Islet of Langerhans (tissue), 1 donor: Measurements from ENCODE around the gene MARCHF4.

ENCODE experiments used
- FAIRE-seq: peaks from one replicate; lab custom pipeline; 2011; peaks lifted over from hg19 to GRCh38; lab: Jason Lieb, UNC

MARCHF4 gene

GRCh38 chr2:216371721-216372702 lies at the start of gene MARCHF4:
Gene MARCHF4 (minus strand): TSS chr2:216372483. CDS start chr2:216370260, 2,223 bp downstream.
- FAIRE-seq, result no peak

DNA sequence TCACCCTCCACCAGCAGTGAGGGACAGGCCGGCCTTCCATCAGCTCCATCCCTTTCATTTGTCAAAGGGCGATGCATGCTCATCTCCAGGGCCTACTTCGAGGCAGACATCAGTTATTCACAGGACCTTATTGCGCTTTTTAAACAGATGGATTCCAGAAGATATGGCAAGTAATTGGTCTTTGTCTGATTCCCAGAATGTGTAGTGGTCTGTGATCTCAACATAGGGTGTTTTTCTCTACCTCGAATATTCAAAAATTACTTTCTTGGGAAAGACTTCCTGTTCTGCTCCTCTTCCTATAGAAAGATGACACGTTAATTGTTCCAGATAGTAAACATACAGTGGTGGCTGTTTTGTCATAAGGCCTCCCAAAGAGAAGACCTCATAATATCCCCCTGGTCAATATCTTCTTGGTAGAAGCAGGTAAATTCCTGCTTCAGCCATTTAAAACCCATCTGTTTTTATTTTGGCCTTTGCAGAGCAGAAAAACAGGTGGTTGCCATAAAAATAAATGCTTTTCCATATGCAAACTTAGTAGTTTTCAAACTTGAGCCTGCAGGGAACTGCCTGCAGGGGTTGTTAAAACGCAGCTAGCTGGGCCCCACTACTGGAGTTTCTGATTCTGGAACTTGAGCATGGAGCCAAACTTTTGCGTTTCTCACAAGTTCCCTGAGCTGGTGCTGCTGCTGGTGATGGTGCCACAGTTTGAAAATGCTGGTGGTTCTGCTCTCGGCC lies 48.3 kb upstream of the MARCHF4 start:
- no peak for FAIRE-seq

DNA sequence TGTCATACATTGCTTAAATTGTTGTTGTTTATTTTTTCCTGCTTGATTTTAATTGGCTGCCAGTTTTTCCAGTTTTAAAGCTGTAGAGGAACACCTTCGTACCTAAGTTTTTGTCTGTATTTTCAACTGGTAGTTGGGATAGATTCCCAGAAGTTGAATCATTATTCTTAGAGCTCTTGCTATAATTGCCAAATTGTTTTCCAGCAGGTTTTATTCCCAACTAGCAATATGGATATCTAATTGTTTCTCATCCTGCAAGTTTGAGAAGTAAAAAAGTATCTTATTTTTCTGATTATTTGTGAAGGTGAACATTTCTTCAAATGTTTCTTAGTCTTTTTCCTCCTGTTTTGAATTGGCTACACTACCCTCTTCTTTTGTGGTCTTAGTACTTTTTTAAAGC lies 46.7 kb upstream of the MARCHF4 start:
- FAIRE-seq, result no peak

DNA sequence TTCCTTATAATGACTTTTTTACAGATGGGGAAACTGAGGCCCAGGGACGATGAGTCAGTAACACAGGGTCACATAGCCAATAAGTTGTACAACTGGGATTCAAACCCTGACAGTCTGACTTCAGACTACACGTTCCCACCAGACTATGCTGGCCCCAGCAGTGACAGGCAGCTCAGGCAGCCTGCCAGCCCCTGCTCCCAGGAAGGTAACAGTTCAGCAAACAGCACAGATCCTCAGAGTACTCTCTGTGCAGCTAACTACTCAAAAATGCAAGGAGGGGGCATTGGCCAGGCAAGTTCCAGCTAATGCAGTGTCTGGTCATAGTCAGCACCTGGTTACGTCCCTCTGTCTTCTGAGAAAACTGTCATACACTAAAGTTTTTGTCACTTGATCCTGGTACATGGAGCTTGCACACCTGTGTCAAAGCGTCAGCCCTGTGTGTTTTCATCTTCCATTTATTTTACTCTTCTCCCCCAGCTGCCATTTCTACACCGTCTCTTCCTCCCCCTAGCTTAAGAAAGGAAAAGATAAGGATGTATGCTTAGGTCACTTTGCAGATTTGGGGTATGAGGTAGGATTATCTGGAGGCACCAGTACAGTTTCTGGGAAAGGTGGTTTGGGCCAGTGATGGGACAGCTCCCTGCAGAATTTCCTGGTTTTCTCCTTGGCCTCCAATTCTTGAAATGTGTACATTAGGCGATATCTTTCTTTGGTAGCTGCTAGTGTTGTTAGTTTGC lies 44.5 kb upstream of the MARCHF4 start:
- FAIRE-seq, result no peak

DNA sequence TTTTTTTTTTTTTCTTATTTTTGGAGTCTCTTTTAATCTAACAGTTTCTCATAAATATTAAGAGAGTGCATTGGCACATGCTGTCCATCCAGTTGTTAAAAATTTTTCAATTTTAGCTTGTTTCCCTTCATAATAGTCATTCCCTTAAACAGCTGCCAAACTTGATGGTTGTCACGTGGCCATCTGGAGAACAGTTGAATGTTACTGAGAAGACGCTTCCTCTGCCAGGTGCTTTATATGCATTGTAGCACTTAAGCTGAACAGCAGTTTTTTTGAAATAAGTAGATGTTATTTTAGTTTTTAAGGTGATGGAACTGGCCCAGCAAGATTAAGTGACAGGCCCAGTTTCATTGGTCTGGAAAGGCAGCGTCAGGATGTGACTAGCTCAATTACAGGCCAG lies 43.3 kb upstream of the MARCHF4 start:
- no peak for FAIRE-seq

DNA sequence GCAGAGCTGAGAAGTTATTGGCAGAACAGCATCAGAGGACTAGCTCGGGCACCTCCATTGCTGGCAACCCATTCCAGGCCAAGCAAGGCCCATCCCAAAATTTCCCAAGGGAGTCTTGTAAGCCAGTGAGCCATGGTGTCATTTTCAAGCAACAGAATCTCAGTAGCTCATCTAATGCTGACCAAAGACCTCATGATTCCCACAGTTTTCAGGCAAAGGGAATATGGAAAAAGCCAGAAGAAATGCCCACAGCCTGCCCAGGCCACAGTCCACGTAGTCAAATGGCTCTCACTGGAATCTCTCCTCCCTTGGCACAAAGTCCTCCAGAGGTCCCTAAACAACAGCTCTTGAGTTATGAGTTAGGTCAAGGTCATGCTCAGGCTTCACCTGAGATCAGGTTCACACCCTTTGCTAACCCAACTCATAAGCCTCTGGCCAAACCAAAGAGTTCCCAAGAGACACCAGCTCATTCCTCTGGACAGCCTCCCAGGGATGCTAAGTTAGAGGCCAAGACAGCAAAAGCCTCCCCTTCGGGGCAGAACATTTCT lies 42.6 kb upstream of the MARCHF4 start:
- no peak for FAIRE-seq

GRCh38 chr2:216413882-216414281 lies 41.6 kb upstream of the MARCHF4 start:
- FAIRE-seq, result no peak

DNA sequence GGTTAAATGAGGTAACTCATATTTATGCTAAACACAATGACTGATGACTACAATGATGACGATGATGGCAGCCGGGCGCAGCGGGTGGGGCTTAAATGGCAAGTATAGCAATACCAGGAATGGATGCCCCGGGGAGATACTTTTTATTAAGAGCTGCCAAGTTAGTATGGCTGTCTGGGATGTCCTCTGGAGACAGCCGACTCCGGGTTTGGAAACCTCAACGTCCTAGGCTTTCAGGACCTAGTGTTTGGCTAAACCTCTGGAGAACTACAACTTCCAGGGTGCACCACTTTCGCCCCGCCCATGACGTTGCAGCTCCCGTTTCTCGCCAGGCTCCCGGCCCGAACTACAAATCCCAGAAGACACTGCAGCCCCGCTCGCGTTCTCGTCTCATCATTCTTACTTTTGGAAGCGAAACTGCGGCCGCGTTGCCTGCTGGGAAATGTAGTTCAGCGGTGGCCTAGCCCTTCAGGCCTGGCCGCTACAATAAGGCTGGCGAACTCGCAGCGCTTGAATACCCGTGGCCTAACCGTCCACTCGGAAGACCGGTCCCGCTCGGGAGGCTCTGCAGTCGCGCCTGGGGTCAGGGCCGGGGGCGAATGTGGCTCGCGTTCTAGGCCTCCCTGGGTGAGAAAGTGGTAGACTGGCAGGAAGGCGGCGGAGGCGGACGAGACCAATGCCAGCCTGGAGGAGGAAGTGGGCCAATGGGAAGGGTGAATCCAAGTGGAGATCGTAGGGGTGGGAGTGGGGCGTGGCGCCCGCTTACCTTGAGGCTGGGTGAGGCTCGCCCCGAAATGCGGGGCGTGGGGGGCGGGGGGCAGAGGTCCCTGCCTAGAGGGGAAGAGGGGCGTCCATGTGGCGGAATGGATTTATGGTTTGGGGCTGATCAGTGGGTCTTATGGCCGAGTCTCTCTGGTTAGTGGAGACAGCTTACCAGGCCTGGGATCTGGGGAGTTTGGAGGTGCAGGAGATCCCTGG lies 40.0 kb upstream of the MARCHF4 start, which contains the start of gene SMARCAL1:
TSS of gene SMARCAL1 (plus strand) at position 463 of the 978 bp plus-strand sequence. CDS start 2,221 bp downstream, outside the sequence.
- FAIRE-seq, result peak; percentile 30

- no peak for FAIRE-seq
Measured at GRCh38 chr2:216410550-216410949, 38.3 kb upstream of the MARCHF4 start.

DNA sequence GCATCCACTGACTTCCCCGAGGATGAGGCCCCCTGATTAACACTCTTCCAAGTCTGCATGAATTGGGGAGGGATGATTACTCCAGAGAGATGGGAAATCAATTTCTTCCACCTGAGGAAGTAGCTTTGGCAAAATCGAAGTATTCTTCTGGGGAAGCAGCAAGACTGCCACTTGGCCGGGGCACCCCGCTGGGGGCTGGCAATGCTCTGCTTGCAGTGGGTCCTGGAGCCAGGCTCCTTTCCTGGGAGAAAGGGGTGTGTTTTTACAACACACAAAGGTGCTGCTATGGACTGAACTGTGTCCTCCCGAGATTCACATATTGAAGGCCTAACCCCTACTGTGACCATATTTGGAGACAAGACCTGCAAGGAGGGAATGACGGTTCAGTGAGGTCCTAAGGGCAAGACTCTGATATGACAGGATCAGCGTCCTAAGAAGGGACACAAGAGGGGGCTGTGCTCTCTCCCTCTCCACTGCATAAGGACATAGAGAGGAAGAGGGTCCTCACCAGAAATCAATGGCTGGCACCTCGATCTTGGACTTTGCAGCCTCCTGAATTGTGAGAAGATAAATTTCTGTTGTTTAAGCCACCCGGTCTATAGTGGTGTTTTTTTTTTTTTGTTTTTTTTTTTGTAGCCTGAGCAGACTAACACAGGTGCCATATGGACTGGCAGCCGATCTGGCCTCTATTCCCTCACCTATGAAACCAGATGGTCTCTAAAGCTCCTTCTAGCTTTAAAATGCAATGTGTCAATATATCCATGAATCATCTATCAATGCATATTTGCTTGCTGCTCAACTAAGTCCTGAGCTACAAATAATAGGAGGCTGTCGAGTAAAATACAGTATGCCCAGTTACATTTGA lies 36.4 kb upstream of the MARCHF4 start:
- no peak for FAIRE-seq

DNA sequence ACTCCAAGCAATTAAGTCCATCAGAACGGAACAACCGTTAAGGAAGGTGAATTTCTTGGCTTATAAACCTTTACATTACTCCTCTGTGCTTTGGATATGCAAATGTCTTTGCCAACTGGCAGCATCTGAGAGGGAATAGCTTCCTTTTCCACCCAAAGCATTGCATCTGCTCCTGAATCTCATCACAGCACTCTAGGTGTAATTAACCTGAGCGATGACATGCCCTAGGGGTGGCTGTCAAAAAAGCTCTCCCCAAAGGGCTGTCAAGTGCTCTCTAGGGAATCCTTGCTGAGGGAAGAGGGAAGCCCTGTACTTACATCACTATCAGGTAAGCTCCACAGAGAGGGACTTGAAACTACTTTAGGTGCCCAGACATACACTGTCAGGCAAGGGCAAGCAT lies 34.5 kb upstream of the MARCHF4 start:
- FAIRE-seq, result no peak

GRCh38 chr2:216405588-216405987 lies 33.3 kb upstream of the MARCHF4 start:
- FAIRE-seq, result no peak

GRCh38 chr2:216404010-216404618 lies 31.8 kb upstream of the MARCHF4 start:
- FAIRE-seq, result no peak

GRCh38 chr2:216402751-216403150 lies 30.5 kb upstream of the MARCHF4 start:
- FAIRE-seq, result no peak

GRCh38 chr2:216399621-216400020 lies 27.3 kb upstream of the MARCHF4 start:
- no peak for FAIRE-seq

DNA sequence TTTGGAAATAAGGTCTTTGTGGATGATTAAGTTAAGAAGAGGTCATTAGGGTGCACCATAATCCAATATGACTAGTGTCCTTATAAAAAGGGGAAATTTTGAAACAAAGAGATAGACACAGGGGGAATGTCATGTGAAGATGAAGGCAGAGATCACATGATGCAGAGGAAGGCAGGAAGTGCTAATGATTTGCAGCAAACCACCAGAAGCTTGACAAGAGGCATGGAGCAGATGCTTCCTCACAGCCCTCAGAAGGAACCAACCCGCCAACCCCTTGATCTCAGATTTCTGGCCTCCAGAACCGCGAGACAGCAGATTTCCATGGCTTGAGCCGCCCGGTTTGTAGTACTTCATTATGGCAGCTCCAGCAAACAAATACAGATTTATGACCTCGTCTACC lies 22.6 kb upstream of the MARCHF4 start:
- FAIRE-seq, result no peak

DNA sequence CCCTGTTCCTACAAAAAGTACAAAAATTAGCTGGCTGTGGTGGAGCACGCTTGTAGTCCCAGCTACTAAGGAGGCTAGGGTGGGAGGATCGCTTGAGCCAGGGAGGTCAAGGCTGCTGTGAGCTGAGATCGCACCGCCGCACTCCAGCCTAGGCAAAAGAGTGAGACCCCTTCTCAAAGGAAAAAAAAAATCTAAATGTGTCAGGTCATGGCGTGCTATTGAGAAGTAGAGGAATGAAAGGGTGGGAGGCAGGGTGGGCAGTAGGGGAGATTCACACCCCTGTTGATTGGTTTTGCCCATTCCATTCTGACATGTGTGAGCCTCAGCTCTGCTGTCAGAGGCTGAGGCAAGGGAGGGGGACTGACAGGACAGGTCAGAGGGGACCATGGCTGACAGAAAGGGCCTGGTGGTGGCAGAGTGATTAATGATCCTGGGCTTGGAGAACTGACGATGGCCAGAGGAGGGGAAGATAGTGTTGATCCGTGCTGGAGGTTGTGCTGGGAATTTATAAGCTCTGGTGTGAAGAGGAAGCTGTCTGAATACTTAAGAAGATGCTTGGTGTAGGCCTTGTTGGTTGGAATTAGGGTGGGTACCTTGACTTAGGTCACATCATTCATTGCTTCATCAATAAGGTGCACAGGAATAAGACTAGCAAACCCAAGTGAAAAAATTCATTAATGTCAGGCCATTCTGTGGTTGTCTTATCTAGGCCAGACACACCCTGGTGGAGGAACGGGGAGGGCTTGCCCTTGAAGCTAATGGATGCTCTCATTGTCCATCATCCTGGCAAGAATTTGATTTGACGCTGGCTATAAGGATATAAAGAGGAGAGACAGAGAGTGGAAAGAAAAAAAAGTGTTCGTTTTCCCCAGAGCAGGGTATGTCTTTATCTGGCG lies 20.9 kb upstream of the MARCHF4 start:
- FAIRE-seq, result no peak

- FAIRE-seq, result no peak
Measured at GRCh38 chr2:216392018-216392562, 19.8 kb upstream of the MARCHF4 start.
